ENCODE data around the gene SPOCD1. TPM values are rescaled to one million over a fixed set of nuclear protein-coding genes. Genes with fewer than 3 reads are reported as not detected.

Gene SPOCD1
- total RNA-seq, 2 donors from 2014 or later = 2.0 to 3.1 TPM

- no peak for TF ChIP-seq CTCF (conservative IDR thresholded peaks at IDR 0.05)
- H3K4me3 Mint-ChIP-seq = no peak overlapping the region
- H3K9me3 Mint-ChIP-seq = no peaks in the 10 kb centered on the region
- H3K4me1 ChIP-seq (ENCODE audit: control insufficient read depth, insufficient read depth, low read length) = peaks cover 28% of the 10 kb centered on the region
- H3K27ac Mint-ChIP-seq = no peak overlapping the region
- no peaks in the 10 kb centered on the region for H3K9me3 ChIP-seq (ENCODE audit: control insufficient read depth, low read length)
- no peaks in the 10 kb centered on the region for H3K36me3 ChIP-seq (ENCODE audit: control insufficient read depth, insufficient read depth, low read length)
- no peaks in the 10 kb centered on the region for H3K27me3 ChIP-seq (ENCODE audit: control insufficient read depth, insufficient read depth, low read length, poor library complexity, severe bottlenecking)
- DNase-seq = peak; percentile 48
- no peak overlapping the region for H3K4me3 ChIP-seq (ENCODE audit: low read length)
- no peak overlapping the region for H3K9ac ChIP-seq (ENCODE audit: extremely low read depth, low read length, poor library complexity, severe bottlenecking)
- H3K4me1 Mint-ChIP-seq = peaks cover 30% of the 10 kb centered on the region
- no peaks in the 10 kb centered on the region for H3K36me3 Mint-ChIP-seq (ENCODE audit: low read depth)
- WGBS, 2 experiments (ENCODE audit: insufficient coverage in 1 of 2, insufficient read length in 1 of 2) = 86 to 95% methylated on average over 2 to 4 of the region's 4 CpGs
- no peak overlapping the region for H3K27ac ChIP-seq (ENCODE audit: low read depth, low read length)
- peaks cover under 1% of the 10 kb centered on the region for H3K27me3 Mint-ChIP-seq (ENCODE audit: insufficient read depth)
These were observed 31.3 kb downstream of the SPOCD1 start for GRCh38 chr1:31784356-31785019.

GRCh38 chr1:31783846-31784245, 32.0 kb downstream of the SPOCD1 start:
- Mint-ChIP-seq H3K36me3 (ENCODE audit: low read depth) (no peaks in the 10 kb centered on the region), H3K4me3 (no peak overlapping the region), H3K4me1 (peaks cover 30% of the 10 kb centered on the region), H3K9me3 (no peaks in the 10 kb centered on the region), H3K27ac (no peak overlapping the region), H3K27me3 (ENCODE audit: insufficient read depth) (no peaks in the 10 kb centered on the region)
- H3K9me3 ChIP-seq (ENCODE audit: control insufficient read depth, low read length) = no peaks in the 10 kb centered on the region
- no peak overlapping the region for H3K9ac ChIP-seq (ENCODE audit: extremely low read depth, low read length, poor library complexity, severe bottlenecking)
- H3K27me3 ChIP-seq (ENCODE audit: control insufficient read depth, insufficient read depth, low read length, poor library complexity, severe bottlenecking) = no peaks in the 10 kb centered on the region
- H3K4me1 ChIP-seq (ENCODE audit: control insufficient read depth, insufficient read depth, low read length) = peaks cover 26% of the 10 kb centered on the region
- no peak overlapping the region for H3K4me3 ChIP-seq (ENCODE audit: low read length)
- H3K36me3 ChIP-seq (ENCODE audit: control insufficient read depth, insufficient read depth, low read length) = no peaks in the 10 kb centered on the region
- 84 to 92% methylated on average over 3 of the region's 3 CpGs for WGBS, 2 experiments (ENCODE audit: insufficient coverage in 1 of 2, insufficient read length in 1 of 2)
- DNase-seq = peak; percentile 41
- no peak for TF ChIP-seq CTCF (conservative IDR thresholded peaks at IDR 0.05)
- H3K27ac ChIP-seq (ENCODE audit: low read depth, low read length) = no peak overlapping the region

- Histone ChIP-seq H3K27me3 (ENCODE audit: control insufficient read depth, insufficient read depth, low read length, poor library complexity, severe bottlenecking) (no peaks in the 10 kb centered on the region), H3K9me3 (ENCODE audit: control insufficient read depth, low read length) (no peaks in the 10 kb centered on the region), H3K4me1 (ENCODE audit: control insufficient read depth, insufficient read depth, low read length) (peaks cover 20% of the 10 kb centered on the region), H3K27ac (ENCODE audit: low read depth, low read length) (peak overlapping the region; percentile 64), H3K4me3 (ENCODE audit: low read length) (no peak overlapping the region), H3K36me3 (ENCODE audit: control insufficient read depth, insufficient read depth, low read length) (no peaks in the 10 kb centered on the region), H3K9ac (ENCODE audit: extremely low read depth, low read length, poor library complexity, severe bottlenecking) (no peak overlapping the region)
- no peaks in the 10 kb centered on the region for H3K9me3 Mint-ChIP-seq
- peak; percentile 82 for DNase-seq
- WGBS, 2 experiments (ENCODE audit: insufficient coverage in 1 of 2, insufficient read length in 1 of 2) = 58% methylated on average over 9 of the region's 12 CpGs; no CpG with 5 or more reads in 1 of the 2 experiments
- no peaks in the 10 kb centered on the region for H3K36me3 Mint-ChIP-seq (ENCODE audit: low read depth)
- H3K4me3 Mint-ChIP-seq = no peak overlapping the region
- TF ChIP-seq CTCF (conservative IDR thresholded peaks at IDR 0.05) = no peak
- peaks cover 25% of the 10 kb centered on the region for H3K4me1 Mint-ChIP-seq
- peak overlapping the region; percentile 88 for H3K27ac Mint-ChIP-seq
- no peaks in the 10 kb centered on the region for H3K27me3 Mint-ChIP-seq (ENCODE audit: insufficient read depth)
These were observed 33.1 kb downstream of the SPOCD1 start for GRCh38 chr1:31782421-31783410.
